C4-2B (cell line): Measurements from ENCODE around the gene MSH2.
"Not testable (repeated sequence)": the region's sequence is repeated elsewhere in the genome, so short reads cannot be mapped to it uniquely, and the experiment has no call there.

Source experiments
- H3K27ac ChIP-seq: fragments of 450-650 bp; 2 replicates; pipeline ENCODE4 v1.5.1; 2017
- ZFX ChIP-seq: fragments of 450-650 bp; IDR thresholded peaks from 2 replicates; pipeline ENCODE4 v1.6.1; 2017
- TF ChIP-seq, protein P1 (sequence below): fragments of 450-650 bp; conservative IDR thresholded peaks from 2 replicates; pipeline ENCODE4 v1.5.1; 2017; ENCODE audit warnings: mild to moderate bottlenecking

Gene MSH2

GRCh38 chr2:47402805-47403608, at the start of gene MSH2:
TSS of gene MSH2 (plus strand) at chr2:47403156. CDS start at chr2:47403192, 36 bp downstream.
- TF ChIP-seq ZFX: peak; percentile 39; the same call in 1 of the 2 replicates
- TF ChIP-seq, protein P1, sequence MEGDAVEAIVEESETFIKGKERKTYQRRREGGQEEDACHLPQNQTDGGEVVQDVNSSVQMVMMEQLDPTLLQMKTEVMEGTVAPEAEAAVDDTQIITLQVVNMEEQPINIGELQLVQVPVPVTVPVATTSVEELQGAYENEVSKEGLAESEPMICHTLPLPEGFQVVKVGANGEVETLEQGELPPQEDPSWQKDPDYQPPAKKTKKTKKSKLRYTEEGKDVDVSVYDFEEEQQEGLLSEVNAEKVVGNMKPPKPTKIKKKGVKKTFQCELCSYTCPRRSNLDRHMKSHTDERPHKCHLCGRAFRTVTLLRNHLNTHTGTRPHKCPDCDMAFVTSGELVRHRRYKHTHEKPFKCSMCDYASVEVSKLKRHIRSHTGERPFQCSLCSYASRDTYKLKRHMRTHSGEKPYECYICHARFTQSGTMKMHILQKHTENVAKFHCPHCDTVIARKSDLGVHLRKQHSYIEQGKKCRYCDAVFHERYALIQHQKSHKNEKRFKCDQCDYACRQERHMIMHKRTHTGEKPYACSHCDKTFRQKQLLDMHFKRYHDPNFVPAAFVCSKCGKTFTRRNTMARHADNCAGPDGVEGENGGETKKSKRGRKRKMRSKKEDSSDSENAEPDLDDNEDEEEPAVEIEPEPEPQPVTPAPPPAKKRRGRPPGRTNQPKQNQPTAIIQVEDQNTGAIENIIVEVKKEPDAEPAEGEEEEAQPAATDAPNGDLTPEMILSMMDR: no peak
- peak within 1 kb of the TSS; percentile 92 for H3K27ac ChIP-seq

DNA sequence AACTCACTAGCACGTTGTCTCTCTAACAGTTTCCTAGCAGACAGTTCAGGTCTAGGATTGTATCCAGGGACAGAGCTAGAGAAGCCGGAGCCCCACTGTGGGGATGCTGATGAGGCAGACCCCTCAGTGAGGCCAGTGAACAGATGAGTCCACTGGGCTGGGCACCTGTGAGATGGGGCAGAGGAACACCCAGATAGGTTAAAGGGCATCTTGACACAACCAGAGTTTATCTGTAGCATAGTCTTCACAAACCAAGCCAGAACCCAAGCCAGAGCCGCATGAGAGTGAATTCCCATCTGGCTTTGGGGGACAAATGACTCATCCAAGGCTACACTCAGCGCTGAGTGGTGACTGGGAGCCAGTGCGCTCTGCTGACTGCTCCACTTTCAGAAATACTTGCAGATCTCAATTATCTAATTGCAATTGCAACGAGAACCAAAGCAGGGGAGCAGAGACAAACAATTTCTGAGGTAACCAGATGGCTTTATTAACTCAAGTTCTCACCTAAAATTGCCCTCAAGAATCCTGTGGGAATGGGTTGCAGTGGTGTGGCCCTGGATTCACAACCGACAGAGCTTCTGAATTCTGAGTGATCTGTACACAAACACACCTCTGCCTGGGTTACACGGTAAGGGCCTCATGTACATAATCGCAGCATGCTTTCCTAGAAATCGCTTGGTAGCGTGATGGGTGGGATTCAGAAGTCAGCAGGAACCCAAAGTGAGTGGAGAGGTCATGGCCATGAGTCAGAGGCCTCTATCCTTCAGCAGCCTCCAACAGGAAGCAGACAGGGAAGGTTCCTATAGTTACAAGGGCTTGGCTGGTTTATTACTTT, 48.7 kb upstream of the MSH2 start:
- TF ChIP-seq ZFX: no peak
- TF ChIP-seq, protein P1: no peak
- no peak overlapping the region for H3K27ac ChIP-seq

DNA sequence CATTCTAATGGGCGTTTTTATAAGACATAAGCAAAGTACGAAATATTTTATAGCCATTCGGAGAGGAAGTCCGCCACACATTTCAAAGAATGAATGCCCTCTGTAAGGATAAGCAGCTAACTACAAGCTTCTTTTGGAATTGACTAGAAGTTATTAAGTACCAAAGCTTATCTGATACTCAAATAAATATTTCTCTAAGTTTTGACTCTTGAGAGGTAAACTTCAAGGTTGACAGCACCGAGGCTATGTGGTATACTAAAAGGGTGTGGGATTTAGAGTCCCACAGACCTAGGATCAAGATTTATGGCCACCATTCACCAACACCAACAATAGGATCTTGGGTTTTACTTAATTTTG, 48.1 kb upstream of the MSH2 start:
- TF ChIP-seq, protein P1: no peak
- no peak for TF ChIP-seq ZFX
- H3K27ac ChIP-seq: no peak overlapping the region

GRCh38 chr2:47357483-47357882, 45.5 kb upstream of the MSH2 start:
- H3K27ac ChIP-seq: no peak overlapping the region
- TF ChIP-seq ZFX: no peak
- TF ChIP-seq, protein P1: no peak

DNA sequence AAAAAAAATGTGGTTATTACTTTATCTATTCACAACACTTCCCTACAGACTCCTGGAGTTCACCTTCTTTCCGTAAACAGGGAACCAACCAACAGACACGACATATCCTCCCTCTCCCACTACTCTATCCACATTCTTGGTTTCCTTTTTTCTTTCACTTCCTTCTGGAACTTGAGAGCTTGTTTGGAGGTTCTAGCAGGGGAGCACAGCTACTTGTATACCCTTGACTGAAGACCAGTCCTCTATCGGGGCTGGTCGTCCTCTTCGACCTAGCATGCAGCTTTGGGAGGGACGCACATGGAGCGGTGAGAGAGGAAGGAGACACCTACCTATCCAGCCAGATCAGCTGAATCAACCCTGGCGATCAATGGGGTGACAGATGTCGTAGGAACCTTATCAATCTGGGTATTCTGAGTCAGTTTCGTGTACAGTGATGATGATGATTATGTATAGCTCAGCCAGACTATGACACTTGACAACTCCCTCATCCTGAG, 43.5 kb upstream of the MSH2 start:
- TF ChIP-seq ZFX: no peak
- TF ChIP-seq, protein P1: no peak
- no peak overlapping the region for H3K27ac ChIP-seq

DNA sequence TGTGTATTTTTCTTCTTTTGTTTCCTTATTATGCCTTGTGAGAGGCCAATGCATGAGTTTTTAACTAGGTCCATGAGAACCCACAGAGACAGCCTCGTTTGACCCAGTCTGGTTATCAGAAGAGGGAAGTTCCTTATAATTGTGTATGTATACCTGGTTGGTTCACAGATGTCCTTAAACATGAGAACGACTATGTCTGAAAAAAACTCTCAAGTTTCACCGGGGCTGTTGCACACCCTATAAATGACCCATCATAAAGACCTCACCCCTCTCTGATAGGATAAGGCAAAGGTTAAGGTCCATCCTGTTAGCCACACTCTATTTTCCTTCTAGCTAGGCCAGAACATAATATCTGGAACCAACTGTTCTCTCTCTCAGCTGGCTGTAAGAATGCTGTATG, 42.7 kb upstream of the MSH2 start:
- TF ChIP-seq ZFX: no peak
- TF ChIP-seq, protein P1: no peak
- no peak overlapping the region for H3K27ac ChIP-seq

DNA sequence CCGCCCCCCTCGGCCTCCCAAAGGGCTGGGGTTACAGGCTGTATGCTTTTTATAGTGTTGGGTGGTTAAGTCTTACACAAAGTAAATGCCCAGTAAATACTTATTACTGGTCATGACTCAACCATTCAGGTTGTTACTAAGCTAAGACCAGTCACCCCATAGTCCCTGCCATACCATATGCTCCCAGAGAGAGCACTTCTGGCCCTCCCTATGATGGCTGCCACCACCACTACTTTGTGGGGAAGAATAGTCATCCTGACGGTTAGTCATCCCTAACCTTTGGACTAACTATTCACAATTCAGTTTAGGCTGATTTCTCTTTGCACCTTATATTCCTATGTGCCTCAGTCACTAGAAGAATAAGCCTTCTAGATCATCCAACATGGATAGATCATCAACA, 42.0 kb upstream of the MSH2 start:
- H3K27ac ChIP-seq: no peak overlapping the region
- TF ChIP-seq, protein P1: no peak
- no peak for TF ChIP-seq ZFX

DNA sequence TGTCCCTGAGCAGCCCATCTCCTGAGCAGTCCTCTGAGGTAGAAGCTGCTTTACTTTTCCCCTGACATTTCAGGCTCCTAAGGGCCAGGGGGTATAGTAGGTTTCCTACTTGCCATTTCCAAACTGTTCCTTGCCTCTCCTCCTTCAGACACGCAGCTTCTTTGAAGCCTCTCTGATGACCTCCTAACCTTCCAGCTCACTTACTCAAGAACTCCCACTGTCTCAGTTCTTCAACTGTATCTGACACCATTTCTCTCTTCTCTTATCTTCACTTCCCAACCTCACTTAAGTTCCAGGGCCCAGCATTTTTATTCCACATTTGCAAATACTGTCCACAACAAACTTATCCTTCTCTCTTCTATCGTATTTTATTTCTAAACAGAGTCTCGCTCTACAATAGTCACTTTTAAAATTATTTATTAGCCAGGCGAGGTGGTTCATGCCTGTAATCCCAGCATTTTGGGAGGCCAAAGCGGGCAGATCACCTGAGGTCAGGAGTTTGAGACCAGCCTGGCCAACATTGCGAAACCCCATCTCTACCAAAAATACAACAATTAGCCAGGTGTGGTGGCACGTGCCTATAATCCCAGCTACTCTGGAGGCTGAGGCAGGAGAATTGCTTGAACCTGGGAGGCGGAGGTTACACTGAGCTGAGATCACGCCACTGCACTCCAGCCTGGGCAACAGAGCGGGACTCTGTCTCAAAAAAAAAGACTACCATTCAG, 41.3 kb upstream of the MSH2 start:
- H3K27ac ChIP-seq: not testable (repeated sequence)
